ENCODE data around the gene CSTF2T. TPM values are rescaled to one million over a fixed set of nuclear protein-coding genes. Genes with fewer than 3 reads are reported as not detected.

The CSTF2T gene
- total and polyA plus RNA-seq, 2 donors (not counting 3 experiments of a cell fraction or from before 2014, with no cell fraction given), result 4.8 to 19.8 TPM

- Histone ChIP-seq H3K9me3 (replicated peaks; ENCODE audit: control insufficient read depth, insufficient read depth, low read length) (no peaks in the 10 kb centered on the region), H3K9me1 (replicated peaks; ENCODE audit: control insufficient read depth, extremely low read depth, insufficient read depth, low read length) (no peaks in the 10 kb centered on the region), H3K4me1 (ENCODE audit: control insufficient read depth, extremely low read depth, insufficient read depth, low read length) (no peaks in the 10 kb centered on the region), H3K27ac (ENCODE audit: insufficient read depth, low read depth, low read length) (no peak overlapping the region), H3K79me2 (ENCODE audit: control insufficient read depth, insufficient read depth, low read length) (no peaks in the 10 kb centered on the region), H4K20me1 (replicated peaks; ENCODE audit: control insufficient read depth, extremely low read depth, insufficient read depth, low read length) (no peaks in the 10 kb centered on the region), H2AFZ (ENCODE audit: low read depth, low read length) (no peak overlapping the region), H3K4me2 (ENCODE audit: insufficient read depth, low read length) (no peak overlapping the region), H3K9ac (replicated peaks; ENCODE audit: extremely low read depth, insufficient read depth, low read length) (no peak overlapping the region), H3K36me3 (ENCODE audit: control insufficient read depth in 2 of 2, extremely low read depth in 1 of 2, insufficient read depth in 2 of 2, low read length in 2 of 2) (no peaks in the 10 kb centered on the region), H3K4me3 (replicated peaks in 1 of 3; ENCODE audit: insufficient read depth in 1 of 3, low read depth in 1 of 3, low read length in 3 of 3) (no peak overlapping the region), H3K27me3 (ENCODE audit: control insufficient read depth in 2 of 2, insufficient read depth in 2 of 2, low read length in 2 of 2) (peaks cover 4 to 24% of the 10 kb centered on the region in 2 experiments)
- DNase-seq (ENCODE audit: low read depth, low spot score) (no peak), FAIRE-seq (no peak)
- no peak for TF ChIP-seq GATA2 (IDR thresholded peaks at IDR 0.05; ENCODE audit: insufficient read depth, insufficient read length, low read depth, low read length)
- TF ChIP-seq MYC (IDR thresholded peaks at IDR 0.05; ENCODE audit: low read depth, low read length), result no peak
- TF ChIP-seq, protein P1, sequence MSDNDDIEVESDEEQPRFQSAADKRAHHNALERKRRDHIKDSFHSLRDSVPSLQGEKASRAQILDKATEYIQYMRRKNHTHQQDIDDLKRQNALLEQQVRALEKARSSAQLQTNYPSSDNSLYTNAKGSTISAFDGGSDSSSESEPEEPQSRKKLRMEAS (IDR thresholded peaks at IDR 0.05; ENCODE audit: insufficient read depth, insufficient read length), result no peak
- TF ChIP-seq FOS (IDR thresholded peaks at IDR 0.05; ENCODE audit: borderline replicate concordance, insufficient read depth, low read length), result no peak
- TF ChIP-seq, protein P2, sequence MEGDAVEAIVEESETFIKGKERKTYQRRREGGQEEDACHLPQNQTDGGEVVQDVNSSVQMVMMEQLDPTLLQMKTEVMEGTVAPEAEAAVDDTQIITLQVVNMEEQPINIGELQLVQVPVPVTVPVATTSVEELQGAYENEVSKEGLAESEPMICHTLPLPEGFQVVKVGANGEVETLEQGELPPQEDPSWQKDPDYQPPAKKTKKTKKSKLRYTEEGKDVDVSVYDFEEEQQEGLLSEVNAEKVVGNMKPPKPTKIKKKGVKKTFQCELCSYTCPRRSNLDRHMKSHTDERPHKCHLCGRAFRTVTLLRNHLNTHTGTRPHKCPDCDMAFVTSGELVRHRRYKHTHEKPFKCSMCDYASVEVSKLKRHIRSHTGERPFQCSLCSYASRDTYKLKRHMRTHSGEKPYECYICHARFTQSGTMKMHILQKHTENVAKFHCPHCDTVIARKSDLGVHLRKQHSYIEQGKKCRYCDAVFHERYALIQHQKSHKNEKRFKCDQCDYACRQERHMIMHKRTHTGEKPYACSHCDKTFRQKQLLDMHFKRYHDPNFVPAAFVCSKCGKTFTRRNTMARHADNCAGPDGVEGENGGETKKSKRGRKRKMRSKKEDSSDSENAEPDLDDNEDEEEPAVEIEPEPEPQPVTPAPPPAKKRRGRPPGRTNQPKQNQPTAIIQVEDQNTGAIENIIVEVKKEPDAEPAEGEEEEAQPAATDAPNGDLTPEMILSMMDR (IDR thresholded peaks at IDR 0.05; ENCODE audit: extremely low read depth in 1 of 2, insufficient read depth in 1 of 2, low read depth in 1 of 2, low read length in 2 of 2), result no peak
- no peak for TF ChIP-seq POLR2A (IDR thresholded peaks at IDR 0.05; ENCODE audit: low read depth, low read length)
- no peak for TF ChIP-seq JUN (IDR thresholded peaks at IDR 0.05; ENCODE audit: borderline replicate concordance, insufficient read depth, insufficient read length, low read depth)
- no peak for TF ChIP-seq POLR2AphosphoS5 (IDR thresholded peaks at IDR 0.05; ENCODE audit: insufficient read depth, low read depth, low read length)
- TF ChIP-seq EZH2 (IDR thresholded peaks at IDR 0.05; ENCODE audit: borderline replicate concordance, low read depth, low read length, severe bottlenecking), result no peak
- POLR2A ChIA-PET, result no interaction called here
- intact Hi-C loops (cut with micrococcal nuclease), result no loop called here
- CTCF ChIA-PET, result no interaction called here
- dilution Hi-C loops (cut with MboI; ENCODE audit: extremely low pct_ligation_motif_present, low sequenced_read_pairs), result no loop called here
- no TSS peak for BruUV-seq (replicated peaks)
Measured at GRCh38 chr10:51708609-51709008, 9.2 kb upstream of the CSTF2T start.

Data from endothelial cell of umbilical vein (primary cell).